ENCODE results near the gene SDK1. TPM values are rescaled to one million over a fixed set of nuclear protein-coding genes. Genes with fewer than 3 reads are reported as not detected.

The SDK1 gene
- total and polyA plus RNA-seq, 8 donors = 1.6 to 11.2 (median 6.6) TPM

- no peak for DNase-seq
- H3K9me3 ChIP-seq = peaks cover 0 to 20% (median 11%) of the 10 kb centered on the region in 4 donors
- H3K4me1 ChIP-seq = no peaks in the 10 kb centered on the region
- intact Hi-C loops (cut with DNase I; ENCODE audit: low total_unique reads) = no loop called here
- no peak overlapping the region for H3K4me3 ChIP-seq
- H3K27ac ChIP-seq = no peak overlapping the region
- WGBS, 5 donors = 90 to 94% (median 92%) methylated on average over 11 of the region's 11 CpGs
- H3K27me3 ChIP-seq = no peaks in the 10 kb centered on the region
- TF ChIP-seq EP300 (IDR thresholded peaks at IDR 0.05) (no peak), POLR2A (IDR thresholded peaks at IDR 0.05) (no peak), POLR2AphosphoS5 (IDR thresholded peaks at IDR 0.05) (no peak), CTCF (IDR thresholded peaks at IDR 0.05) (no peak)
- peaks cover 0 to 14% (median 0%) of the 10 kb centered on the region in 4 donors for H3K36me3 ChIP-seq
Observed at GRCh38 chr7:4020086-4020485, 719.0 kb downstream of the SDK1 start.

- Histone ChIP-seq H3K4me1 (no peaks in the 10 kb centered on the region), H3K36me3 (peaks cover 0 to 5% (median 0%) of the 10 kb centered on the region in 4 donors), H3K9me3 (peaks cover 0 to 20% (median 11%) of the 10 kb centered on the region in 4 donors), H3K27me3 (no peaks in the 10 kb centered on the region), H3K27ac (no peak overlapping the region), H3K4me3 (no peak overlapping the region)
- intact Hi-C loops (cut with DNase I; ENCODE audit: low total_unique reads) = no loop called here
- no peak for DNase-seq
- TF ChIP-seq POLR2A (IDR thresholded peaks at IDR 0.05) (no peak), POLR2AphosphoS5 (IDR thresholded peaks at IDR 0.05) (no peak), CTCF (IDR thresholded peaks at IDR 0.05) (no peak), EP300 (IDR thresholded peaks at IDR 0.05) (no peak)
- 83 to 92% (median 90%) methylated on average over 4 to 5 of the region's 5 CpGs for WGBS, 5 donors
Observed at GRCh38 chr7:4021413-4021812, 720.4 kb downstream of the SDK1 start.

- peaks cover 0 to 20% (median 11%) of the 10 kb centered on the region in 4 donors for H3K9me3 ChIP-seq
- H3K4me3 ChIP-seq = no peak overlapping the region
- intact Hi-C loops (cut with DNase I; ENCODE audit: low total_unique reads) = no loop called here
- H3K27ac ChIP-seq = no peak overlapping the region
- WGBS, 5 donors = 74 to 90% (median 84%) methylated on average over 7 of the region's 7 CpGs
- H3K36me3 ChIP-seq = peaks cover 0 to 5% (median 0%) of the 10 kb centered on the region in 4 donors
- no peaks in the 10 kb centered on the region for H3K4me1 ChIP-seq
- no peak for DNase-seq
- H3K27me3 ChIP-seq = no peaks in the 10 kb centered on the region
- TF ChIP-seq CTCF (IDR thresholded peaks at IDR 0.05) (no peak), POLR2AphosphoS5 (IDR thresholded peaks at IDR 0.05) (no peak), EP300 (IDR thresholded peaks at IDR 0.05) (no peak), POLR2A (IDR thresholded peaks at IDR 0.05) (no peak)
Observed at GRCh38 chr7:4022265-4022664, 721.2 kb downstream of the SDK1 start.

- no peak overlapping the region for H3K4me3 ChIP-seq
- 78 to 83% (median 81%) methylated on average over 10 of the region's 10 CpGs for WGBS, 5 donors
- H3K4me1 ChIP-seq = no peaks in the 10 kb centered on the region
- DNase-seq = no peak
- no peaks in the 10 kb centered on the region for H3K27me3 ChIP-seq
- TF ChIP-seq POLR2AphosphoS5 (IDR thresholded peaks at IDR 0.05) = no peak
- no peak for TF ChIP-seq POLR2A (IDR thresholded peaks at IDR 0.05)
- TF ChIP-seq CTCF (IDR thresholded peaks at IDR 0.05) = no peak
- no peak for TF ChIP-seq EP300 (IDR thresholded peaks at IDR 0.05)
- H3K27ac ChIP-seq = no peak overlapping the region
- peaks cover 0 to 15% (median 9%) of the 10 kb centered on the region in 4 donors for H3K9me3 ChIP-seq
- intact Hi-C loops (cut with DNase I; ENCODE audit: low total_unique reads) = no loop called here
- peaks cover 0 to 5% (median 0%) of the 10 kb centered on the region in 4 donors for H3K36me3 ChIP-seq
Observed at GRCh38 chr7:4023502-4023901, 722.5 kb downstream of the SDK1 start.
